ENCODE measurements around the gene SND1. TPM values are rescaled to one million over a fixed set of nuclear protein-coding genes. Genes with fewer than 3 reads are reported as not detected.

The SND1 gene
- total and polyA plus RNA-seq, 2 donors (not counting 1 experiment from before 2014, with no cell fraction given): 44.4 to 165 TPM

DNA sequence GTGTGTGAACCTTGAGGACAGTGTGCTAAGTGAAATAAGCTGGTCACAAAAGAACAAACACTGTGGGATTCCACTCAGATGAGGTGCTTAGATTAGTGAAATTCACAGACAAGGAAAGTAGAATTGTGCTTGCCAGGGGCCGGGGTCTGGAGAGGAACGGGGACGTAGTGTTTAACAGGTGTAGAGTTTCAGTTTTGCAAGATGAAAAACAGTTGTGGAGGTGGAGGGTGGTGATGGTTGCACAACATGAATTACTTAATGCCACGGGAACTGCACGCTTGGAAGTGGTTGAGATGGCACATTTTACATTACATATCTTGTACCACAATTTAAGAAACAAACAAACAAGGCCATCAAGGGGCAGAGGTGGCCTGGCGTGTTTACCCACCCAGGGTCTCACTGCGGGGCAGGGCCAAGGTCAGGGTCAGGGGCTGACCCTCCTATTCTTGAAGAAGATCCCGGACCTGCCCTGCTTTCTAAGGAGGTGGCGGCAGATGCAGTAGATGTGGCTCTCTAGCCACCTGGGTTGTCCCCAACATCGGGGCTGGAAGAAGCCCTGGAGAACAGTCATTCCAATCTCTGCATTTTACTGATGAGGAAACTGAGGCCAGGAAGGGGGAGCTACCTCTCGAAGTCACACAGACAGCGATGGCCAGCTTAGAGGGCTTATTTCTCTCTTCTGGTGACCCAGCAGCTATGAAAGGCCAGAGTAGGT, 470.7 kb downstream of the SND1 start:
- TF ChIP-seq, protein P1, sequence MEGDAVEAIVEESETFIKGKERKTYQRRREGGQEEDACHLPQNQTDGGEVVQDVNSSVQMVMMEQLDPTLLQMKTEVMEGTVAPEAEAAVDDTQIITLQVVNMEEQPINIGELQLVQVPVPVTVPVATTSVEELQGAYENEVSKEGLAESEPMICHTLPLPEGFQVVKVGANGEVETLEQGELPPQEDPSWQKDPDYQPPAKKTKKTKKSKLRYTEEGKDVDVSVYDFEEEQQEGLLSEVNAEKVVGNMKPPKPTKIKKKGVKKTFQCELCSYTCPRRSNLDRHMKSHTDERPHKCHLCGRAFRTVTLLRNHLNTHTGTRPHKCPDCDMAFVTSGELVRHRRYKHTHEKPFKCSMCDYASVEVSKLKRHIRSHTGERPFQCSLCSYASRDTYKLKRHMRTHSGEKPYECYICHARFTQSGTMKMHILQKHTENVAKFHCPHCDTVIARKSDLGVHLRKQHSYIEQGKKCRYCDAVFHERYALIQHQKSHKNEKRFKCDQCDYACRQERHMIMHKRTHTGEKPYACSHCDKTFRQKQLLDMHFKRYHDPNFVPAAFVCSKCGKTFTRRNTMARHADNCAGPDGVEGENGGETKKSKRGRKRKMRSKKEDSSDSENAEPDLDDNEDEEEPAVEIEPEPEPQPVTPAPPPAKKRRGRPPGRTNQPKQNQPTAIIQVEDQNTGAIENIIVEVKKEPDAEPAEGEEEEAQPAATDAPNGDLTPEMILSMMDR (IDR thresholded peaks at IDR 0.05): no peak
- no peak for TF ChIP-seq EZH2 (IDR thresholded peaks at IDR 0.05; ENCODE audit: borderline replicate concordance, insufficient read depth, low read depth, low read length, poor library complexity, severe bottlenecking)
- H3K27ac Mint-ChIP-seq: no peak overlapping the region
- no peak for DNase-seq

More for the DNA sequence above, 470.7 kb downstream of the SND1 start:
- peaks cover 18% of the 10 kb centered on the region for H3K4me1 Mint-ChIP-seq
- Histone ChIP-seq H2AFZ (ENCODE audit: insufficient read depth, low read depth, low read length, poor library complexity, severe bottlenecking) (no peak overlapping the region), H3K9ac (ENCODE audit: low read length) (no peak overlapping the region), H3K4me1 (ENCODE audit: control insufficient read depth in 2 of 2, insufficient read depth in 2 of 2, low read length in 2 of 2) (peaks cover 13% of the 10 kb centered on the region in 2 donors), H3K27ac (ENCODE audit: low read length in 2 of 2) (no peak overlapping the region), H3K79me2 (ENCODE audit: control insufficient read depth, insufficient read depth, low read length) (no peaks in the 10 kb centered on the region), H3K9me3 (ENCODE audit: control extremely low read depth in 1 of 3, control insufficient read depth in 2 of 3, insufficient read depth in 1 of 3, low read length in 2 of 3) (peaks cover 0 to 4% (median 0%) of the 10 kb centered on the region in 3 donors), H3K4me2 (replicated peaks; ENCODE audit: low read depth, low read length, poor library complexity, severe bottlenecking) (no peak overlapping the region), H3K36me3 (replicated peaks in 1 of 2; ENCODE audit: control extremely low read depth in 1 of 2, control insufficient read depth in 1 of 2, extremely low read depth in 1 of 2, insufficient read depth in 2 of 2, low read length in 1 of 2) (no peaks in the 10 kb centered on the region), H3K4me3 (ENCODE audit: control extremely low read depth in 1 of 5, extremely low read depth in 1 of 5, insufficient read depth in 1 of 5, low read depth in 2 of 5, low read length in 4 of 5) (no peak overlapping the region), H3K27me3 (replicated peaks in 1 of 4; ENCODE audit: control extremely low read depth in 1 of 4, control insufficient read depth in 3 of 4, insufficient read depth in 4 of 4, low read length in 3 of 4) (no peaks in the 10 kb centered on the region), H4K20me1 (ENCODE audit: control insufficient read depth, insufficient read depth, low read length, poor library complexity, severe bottlenecking) (no peaks in the 10 kb centered on the region)
- 88% methylated on average over 10 of the region's 12 CpGs for WGBS (ENCODE audit: insufficient coverage)
- H3K9me3 Mint-ChIP-seq (ENCODE audit: insufficient read depth): no peaks in the 10 kb centered on the region
- ChIA-PET CTCF (interaction anchor here (0.7 to 4.0 kb wide), 3 partner anchors 13 to 414 kb away, joined by 3 to 20 read pairs (median 3); no protein-coding TSS in a partner anchor), POLR2A (no interaction called here)
- ATAC-seq (ENCODE audit: low read depth): no peak
- intact Hi-C loops (cut with micrococcal nuclease): no loop called here
- no peak overlapping the region for H3K4me3 Mint-ChIP-seq
- H3K27me3 Mint-ChIP-seq: no peaks in the 10 kb centered on the region

Measured in B cell (primary cell).